T-helper 2 cell treated with Interferon-gamma antibody and Interleukin-4, amounts not matched to agents 5 μg/mL and 100 μg/mL, for 36 hours (primary cell): ENCODE measurements around the gene ZDHHC17.
A peak's percentile ranks its signal among the peaks of the same experiment; 100 is the strongest.

Experiments
- DNase-seq: peaks from one replicate; pipeline ENCODE4 v3.0.0; 2021; ENCODE audit warnings: low spot score
- H3K27ac Mint-ChIP-seq: one replicate; pipeline ENCODE4 v1.8.0; 2021; ENCODE audit warnings: mild to moderate bottlenecking, mixed read lengths
- H3K27me3 Mint-ChIP-seq: one replicate; pipeline ENCODE4 v1.8.0; 2021; ENCODE audit warnings: low read depth, mixed read lengths
- H3K36me3 Mint-ChIP-seq: one replicate; pipeline ENCODE4 v1.8.0; 2021; ENCODE audit warnings: low read depth, mixed read lengths
- H3K4me1 Mint-ChIP-seq: one replicate; pipeline ENCODE4 v1.8.0; 2021; ENCODE audit warnings: low read depth, mixed read lengths
- H3K4me3 Mint-ChIP-seq: one replicate; pipeline ENCODE4 v1.8.0; 2022; ENCODE audit warnings: mild to moderate bottlenecking, moderate library complexity, mixed read lengths
- H3K9me3 Mint-ChIP-seq: one replicate; pipeline ENCODE4 v1.8.0; 2021; ENCODE audit warnings: mixed read lengths

The ZDHHC17 gene

DNA sequence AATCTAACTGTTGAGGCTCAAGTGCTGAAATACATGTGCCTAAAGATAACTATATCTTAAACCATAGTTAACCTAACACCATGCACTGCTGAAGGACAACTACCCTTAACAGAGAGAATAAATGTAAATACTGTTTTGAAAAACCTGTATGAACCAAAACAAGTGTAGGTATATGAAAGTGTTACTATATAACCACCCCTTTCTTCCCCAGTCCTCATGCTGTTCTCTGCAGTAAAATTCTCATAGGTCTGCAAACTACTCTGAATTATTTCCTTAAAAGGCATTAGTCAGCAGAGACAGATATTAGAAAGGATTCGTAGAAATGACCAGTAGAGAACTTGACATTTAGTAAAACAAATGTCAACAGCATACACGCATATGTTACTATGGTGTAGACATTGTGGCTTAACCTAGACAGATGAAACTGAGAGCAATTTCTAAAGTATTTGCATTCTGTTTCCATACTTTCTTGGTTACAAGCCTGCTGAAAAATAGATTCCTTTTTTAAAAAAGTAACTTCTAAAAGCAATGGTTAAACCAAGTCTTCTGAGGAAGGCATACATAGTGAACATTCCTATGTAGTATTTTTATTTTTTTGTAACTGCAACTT, 101.0 kb downstream of the ZDHHC17 start:
- Mint-ChIP-seq H3K36me3 (no peaks in the 10 kb centered on the region), H3K27me3 (peaks cover 5% of the 10 kb centered on the region), H3K27ac (no peak overlapping the region), H3K4me1 (no peaks in the 10 kb centered on the region), H3K9me3 (no peaks in the 10 kb centered on the region), H3K4me3 (no peak overlapping the region)
- DNase-seq: no peak

DNA sequence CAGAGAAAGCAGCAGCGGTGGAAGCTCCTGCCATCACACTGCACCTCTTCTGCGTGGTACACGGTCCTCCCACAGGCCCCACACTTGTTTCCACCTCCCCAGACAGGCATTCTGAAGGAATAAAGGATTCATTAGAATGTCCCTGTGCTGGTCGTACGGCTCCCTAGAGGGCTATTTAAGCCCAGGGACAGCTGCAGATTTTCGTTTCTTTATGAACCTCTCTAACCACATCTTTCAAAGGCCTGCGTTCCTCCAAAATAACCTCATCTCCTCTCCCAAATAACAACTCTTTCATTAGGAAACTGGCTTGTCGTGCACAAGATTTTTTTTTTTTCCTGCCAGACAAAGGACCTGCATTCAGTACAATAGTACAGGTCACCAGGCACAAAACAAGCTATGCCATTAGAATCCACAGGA, 102.2 kb downstream of the ZDHHC17 start:
- no peak overlapping the region for H3K27ac Mint-ChIP-seq
- H3K9me3 Mint-ChIP-seq: no peaks in the 10 kb centered on the region
- no peak for DNase-seq

GRCh38 chr12:76866726-76867125, 102.8 kb downstream of the ZDHHC17 start:
- H3K4me1 Mint-ChIP-seq: no peaks in the 10 kb centered on the region
- no peaks in the 10 kb centered on the region for H3K9me3 Mint-ChIP-seq
- H3K27me3 Mint-ChIP-seq: peaks cover 8% of the 10 kb centered on the region
- no peaks in the 10 kb centered on the region for H3K36me3 Mint-ChIP-seq
- no peak overlapping the region for H3K27ac Mint-ChIP-seq
- no peak for DNase-seq
- H3K4me3 Mint-ChIP-seq: no peak overlapping the region

More for the DNA sequence above, 102.2 kb downstream of the ZDHHC17 start:
- Mint-ChIP-seq H3K4me1 (no peaks in the 10 kb centered on the region), H3K27me3 (peaks cover 8% of the 10 kb centered on the region), H3K36me3 (no peaks in the 10 kb centered on the region), H3K4me3 (no peak overlapping the region)

GRCh38 chr12:76871082-76871481, 107.2 kb downstream of the ZDHHC17 start:
- Mint-ChIP-seq H3K4me3 (no peak overlapping the region), H3K27me3 (peaks cover 11% of the 10 kb centered on the region), H3K27ac (no peak overlapping the region), H3K36me3 (no peaks in the 10 kb centered on the region), H3K4me1 (no peaks in the 10 kb centered on the region), H3K9me3 (no peaks in the 10 kb centered on the region)
- no peak for DNase-seq

DNA sequence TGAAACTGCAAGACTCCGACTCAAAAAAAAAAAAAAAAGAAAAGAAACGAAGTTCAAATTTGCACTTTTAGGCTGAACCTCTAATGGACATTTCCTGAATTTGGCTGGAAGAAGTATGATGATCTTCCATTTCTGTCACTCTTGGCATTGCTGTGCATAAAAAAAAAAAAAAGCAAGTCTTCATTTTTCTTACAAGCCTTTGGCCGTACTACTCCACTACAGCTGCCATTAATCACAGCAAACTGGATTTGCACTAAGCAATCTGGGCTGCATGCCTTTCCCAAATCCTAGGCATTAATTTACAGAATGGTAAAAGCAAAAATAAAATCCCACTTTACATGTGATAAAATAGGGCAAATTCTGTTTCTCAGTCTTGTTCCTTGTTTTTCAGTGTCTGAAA, 107.8 kb downstream of the ZDHHC17 start:
- H3K4me3 Mint-ChIP-seq: no peak overlapping the region
- H3K36me3 Mint-ChIP-seq: no peaks in the 10 kb centered on the region
- H3K27ac Mint-ChIP-seq: no peak overlapping the region
- H3K27me3 Mint-ChIP-seq: peaks cover 12% of the 10 kb centered on the region
- no peak for DNase-seq
- no peaks in the 10 kb centered on the region for H3K4me1 Mint-ChIP-seq
- H3K9me3 Mint-ChIP-seq: no peaks in the 10 kb centered on the region

DNA sequence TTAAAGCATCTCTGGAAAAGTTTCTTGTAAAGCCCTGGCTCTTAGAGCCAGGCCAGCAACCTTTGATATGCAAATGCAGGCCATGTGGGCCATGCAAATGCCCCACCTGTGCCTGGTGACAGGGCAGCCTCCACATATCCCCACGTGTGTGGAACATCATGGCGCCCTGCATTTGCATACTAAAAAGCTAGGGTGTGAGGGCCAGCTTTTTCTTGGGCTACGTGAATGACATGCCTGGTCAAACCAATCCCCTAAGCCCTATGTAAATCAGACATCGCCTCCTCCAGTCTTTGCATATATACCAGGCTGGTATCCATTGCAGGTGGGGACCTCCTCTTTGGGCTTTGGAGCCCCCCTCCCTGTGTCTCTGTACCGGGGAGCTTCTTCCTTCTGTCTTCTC, 108.5 kb downstream of the ZDHHC17 start:
- Mint-ChIP-seq H3K27me3 (peaks cover 19% of the 10 kb centered on the region), H3K9me3 (no peaks in the 10 kb centered on the region), H3K4me1 (no peaks in the 10 kb centered on the region), H3K4me3 (no peak overlapping the region), H3K27ac (no peak overlapping the region), H3K36me3 (no peaks in the 10 kb centered on the region)
- no peak for DNase-seq

- DNase-seq: no peak
- peaks cover 30% of the 10 kb centered on the region for H3K27me3 Mint-ChIP-seq
- no peaks in the 10 kb centered on the region for H3K9me3 Mint-ChIP-seq
- no peak overlapping the region for H3K27ac Mint-ChIP-seq
- H3K4me1 Mint-ChIP-seq: peaks cover 3% of the 10 kb centered on the region
- H3K36me3 Mint-ChIP-seq: no peaks in the 10 kb centered on the region
- no peak overlapping the region for H3K4me3 Mint-ChIP-seq
These were observed 110.1 kb downstream of the ZDHHC17 start for GRCh38 chr12:76874027-76874426.

DNA sequence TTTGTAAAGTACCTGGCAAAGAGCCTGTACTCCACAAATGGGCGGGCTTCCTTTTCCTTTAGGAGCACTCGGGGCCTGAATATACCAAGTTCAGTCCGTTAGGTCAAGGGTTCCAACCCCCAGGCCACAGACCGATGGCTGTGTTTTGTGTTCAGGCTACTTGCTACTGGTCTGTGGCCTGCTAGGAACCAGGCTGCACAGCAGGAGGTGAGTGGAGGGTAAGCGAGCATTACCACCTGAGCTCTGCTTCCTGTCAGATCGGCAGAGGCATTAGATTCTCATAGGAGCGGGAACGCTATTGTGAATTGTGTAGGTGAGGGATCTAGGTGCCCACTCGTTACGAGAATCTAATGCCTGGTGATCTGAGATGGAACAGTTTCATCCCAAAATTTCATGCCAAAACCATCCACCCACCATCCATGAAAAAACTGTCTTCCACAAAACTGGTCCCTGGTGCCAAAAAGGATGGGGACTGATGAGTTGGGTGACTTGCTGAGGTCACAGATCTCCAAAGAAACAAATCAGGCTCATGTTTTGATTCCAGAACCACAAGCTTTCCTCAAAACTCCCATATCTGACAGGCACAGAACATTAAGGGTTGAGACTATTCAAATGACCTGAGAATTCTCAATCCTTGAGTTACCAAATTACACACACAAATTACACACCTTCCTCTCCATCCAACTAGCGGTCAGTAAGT, 110.7 kb downstream of the ZDHHC17 start:
- Mint-ChIP-seq H3K36me3 (no peaks in the 10 kb centered on the region), H3K27me3 (peaks cover 34% of the 10 kb centered on the region), H3K4me1 (peaks cover 6% of the 10 kb centered on the region), H3K27ac (no peak overlapping the region), H3K4me3 (no peak overlapping the region), H3K9me3 (no peaks in the 10 kb centered on the region)
- DNase-seq: no peak

DNA sequence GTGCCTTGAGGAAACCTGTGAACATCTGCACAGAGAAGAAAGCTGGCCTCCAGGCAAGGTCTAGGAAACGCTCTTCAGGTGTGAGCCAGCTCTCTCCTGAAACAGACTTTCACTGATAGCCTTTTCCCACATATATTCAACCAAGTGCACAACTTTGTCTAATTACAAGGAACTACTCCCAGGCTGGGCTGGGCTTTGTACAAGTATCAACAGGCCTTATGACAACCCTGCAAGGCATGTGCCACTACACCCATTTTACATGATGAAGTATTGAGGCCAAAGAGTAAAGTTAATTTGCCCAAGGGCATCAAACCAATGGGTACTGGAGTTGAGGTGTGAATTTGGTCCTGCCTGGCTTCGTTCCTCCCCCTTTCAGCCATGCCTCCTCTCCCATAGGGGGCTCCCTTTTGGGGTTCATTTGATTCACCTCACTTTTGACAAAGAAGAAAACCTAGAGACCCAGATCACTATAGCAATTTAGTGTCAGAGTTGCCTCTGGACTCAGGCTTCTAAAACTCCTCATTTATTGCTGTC, 112.8 kb downstream of the ZDHHC17 start:
- H3K27me3 Mint-ChIP-seq: peaks cover 49% of the 10 kb centered on the region
- no peak overlapping the region for H3K4me3 Mint-ChIP-seq
- no peak for DNase-seq
- H3K36me3 Mint-ChIP-seq: no peaks in the 10 kb centered on the region
- peaks cover 8% of the 10 kb centered on the region for H3K4me1 Mint-ChIP-seq
- no peak overlapping the region for H3K27ac Mint-ChIP-seq
- no peaks in the 10 kb centered on the region for H3K9me3 Mint-ChIP-seq

GRCh38 chr12:76878099-76878898, 114.4 kb downstream of the ZDHHC17 start:
- Mint-ChIP-seq H3K4me1 (peaks cover 8% of the 10 kb centered on the region), H3K36me3 (no peaks in the 10 kb centered on the region), H3K27ac (no peak overlapping the region), H3K9me3 (no peaks in the 10 kb centered on the region), H3K27me3 (peaks cover 60% of the 10 kb centered on the region), H3K4me3 (peak overlapping the region; percentile 93)
- no peak for DNase-seq

- Mint-ChIP-seq H3K4me1 (peaks cover 8% of the 10 kb centered on the region), H3K36me3 (no peaks in the 10 kb centered on the region), H3K4me3 (peak within 1 kb of the TSS; percentile 93), H3K9me3 (no peaks in the 10 kb centered on the region), H3K27ac (no peak within 1 kb of the TSS), H3K27me3 (peaks cover 65% of the 10 kb centered on the region)
- DNase-seq: peak; percentile 68
These were observed 115.2 kb downstream of the ZDHHC17 start, which contains the start of gene CSRP2 for GRCh38 chr12:76878899-76879709. Gene CSRP2, minus strand, starts transcription at chr12:76879019. Its CDS starts 12,759 bp downstream, at chr12:76866260.

DNA sequence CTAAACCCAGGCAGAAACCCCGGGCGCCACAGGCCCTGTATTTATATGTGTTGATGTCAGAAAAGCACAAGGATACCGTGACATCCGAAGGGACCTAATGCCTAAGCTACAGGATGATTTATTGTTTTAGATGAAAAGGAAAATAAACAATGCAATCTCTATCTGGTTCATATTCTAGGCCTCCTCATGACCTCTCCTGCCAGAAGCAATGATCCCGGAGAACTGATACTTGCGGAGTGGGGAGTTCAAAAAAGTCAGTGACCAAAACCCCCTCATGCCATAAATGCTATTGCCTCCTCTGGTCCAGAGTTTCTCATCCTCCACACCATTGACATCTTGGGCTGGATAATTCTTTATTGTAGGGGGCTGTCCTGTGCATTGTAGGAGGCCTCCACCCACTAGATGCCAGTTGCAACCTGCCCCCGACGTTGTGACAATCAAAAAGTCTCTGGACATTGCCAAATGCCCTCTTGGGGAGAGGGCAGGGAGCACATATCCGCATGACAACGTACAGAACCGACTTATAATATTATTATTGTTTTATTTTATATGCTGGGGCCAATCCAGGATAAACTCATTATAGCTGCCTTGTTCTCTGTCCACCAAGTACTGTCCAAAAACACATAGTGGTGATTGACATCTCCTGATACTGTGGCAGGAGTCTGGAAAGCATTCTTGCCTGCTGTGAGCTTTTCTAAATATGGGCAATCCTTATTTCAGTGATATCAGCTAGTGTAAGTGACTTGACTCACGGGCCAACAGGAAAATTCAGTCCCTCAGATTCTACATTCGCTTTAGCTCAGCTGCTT, 116.0 kb downstream of the ZDHHC17 start:
- Mint-ChIP-seq H3K4me3 (peak overlapping the region; percentile 84), H3K36me3 (no peaks in the 10 kb centered on the region), H3K9me3 (no peaks in the 10 kb centered on the region), H3K27me3 (peaks cover 65% of the 10 kb centered on the region), H3K4me1 (peaks cover 8% of the 10 kb centered on the region), H3K27ac (no peak overlapping the region)
- no peak for DNase-seq
